Ovary (tissue), 9 donors: ENCODE data around the gene RAB27A. TPM values are rescaled to one million over a fixed set of nuclear protein-coding genes. Genes with fewer than 3 reads are reported as not detected.

Source experiments
- DNase-seq, 5 donors: peaks; one replicate each; pipeline ENCODE4 v3.0.0-alpha.2; 2019 to 2020
- H3K27ac ChIP-seq, 2 donors: fragments of 200-600 bp; one replicate each; pipeline versions ENCODE4 v1.5.1 to v1.8.0; 2019 to 2022
- H3K27me3 ChIP-seq: fragments of 200-600 bp; one replicate; pipeline ENCODE4 v1.8.0; 2022
- H3K36me3 ChIP-seq: fragments of 200-600 bp; sonication (generic); one replicate; pipeline ENCODE4 v1.5.1; 2019
- H3K4me1 ChIP-seq: one replicate; pipeline ENCODE4 v1.8.1; 2013; ENCODE audit warnings: mild to moderate bottlenecking, moderate library complexity; ENCODE audit not compliant: insufficient read depth
- H3K4me3 ChIP-seq: fragments of 200-600 bp; sonication (generic); one replicate; pipeline ENCODE4 v1.5.1; 2017
- H3K9me3 ChIP-seq, 2 donors: fragments of 200-600 bp in 1 of 2; sonication (generic) in 1 of 2; one replicate each; pipeline versions ENCODE4 v1.5.1 to v1.8.1; 2013 to 2019; ENCODE audit warnings: mild to moderate bottlenecking in 1 of 2, moderate library complexity in 1 of 2
- CTCF ChIP-seq, 3 donors: fragments of 450-650 bp in 2 of 3; fragments of 200-600 bp in 1 of 3; IDR thresholded peaks; one replicate each; pipeline versions ENCODE4 v1.5.1 to v1.8.0; 2016 to 2022; ENCODE audit warnings: antibody characterized with exemption in 3 of 3, mild to moderate bottlenecking in 1 of 3
- EP300 ChIP-seq: sonication (generic); formaldehyde crosslinking; IDR thresholded peaks from one replicate; pipeline ENCODE4 v1.6.1; 2017; ENCODE audit warnings: antibody characterized with exemption
- POLR2A ChIP-seq: fragments of 450-650 bp; IDR thresholded peaks from one replicate; pipeline ENCODE4 v1.6.1; 2017; ENCODE audit warnings: antibody characterized with exemption, mild to moderate bottlenecking, moderate library complexity
- WGBS, 3 donors: extraction: QIAGEN DNeasy Blood & Tissue Kit in 1 of 3; methylation state at CpG; one replicate each; pipeline versions ENCODE4 v1.1.5 to v1.1.7; 2013 to 2017; 5-methylcytosine and 5-hydroxymethylcytosine counted together
- intact Hi-C, 4 donors: fragments of 100-400 bp; cut with DNase I; formaldehyde crosslinking; loops; one replicate each; pipeline versions ENCODE4 v1.11.0 to v1.15.1; 2022 to 2023
- polyA plus RNA-seq, 2 donors: library from polyadenylated mRNA; stranded (reverse); fragments of 200-250 nt in 1 of 2; fragments of 350-450 nt in 1 of 2; fragmentation: Illumina TruSeq in 1 of 2; extraction: RNeasy Lipid Tissue Mini Kit (QIAGEN cat#74804) in 1 of 2; gene quantifications; one replicate each; pipeline ENCODE4 v1.2.3, GENCODE V29; 2013 to 2014
- total RNA-seq, 7 donors: library from RNA; depleted of rRNA in 2 of 7; stranded (reverse); fragments of >200 nt in 2 of 7; fragmentation: NEBNext Ultra II Directional in 3 of 7; extraction: Animal tissue kit (Norgen Biotek cat#: 25700) in 3 of 7; gene quantifications; one replicate each; pipeline versions ENCODE4 v1.1.0 to v1.2.4, GENCODE V29; 2016 to 2023
- donor health status: DM: no; HTN: no; CAD: no; lungs with moderate emphysema.
- donor health status: DM: no; HTN: no; CAD: no.
- donor health status: Bipolar disorder and iron deficiency.
- donor health status: DM: yes; HTN: yes; CAD: no.
- donor health status: DM: no; HTN: no; CAD: no.
- donor health status: DM: yes; HTN: yes; CAD: no.

RAB27A gene
- total and polyA plus RNA-seq, 9 donors = 5.8 to 38.0 (median 12.1) TPM

- no peak overlapping the region for H3K4me3 ChIP-seq
- intact Hi-C loops = loop anchor here in 1 of 4 donors (10.0 kb wide), 1 partner anchor 55 kb away; no protein-coding TSS in a partner anchor
- no peak for TF ChIP-seq EP300
- no peak for TF ChIP-seq CTCF (IDR thresholded peaks at IDR 0.05)
- TF ChIP-seq POLR2A = no peak
- no peaks in the 10 kb centered on the region for H3K36me3 ChIP-seq
- DNase-seq = no peak
- H3K4me1 ChIP-seq = no peaks in the 10 kb centered on the region
- no peaks in the 10 kb centered on the region for H3K9me3 ChIP-seq
- no peaks in the 10 kb centered on the region for H3K27me3 ChIP-seq
- WGBS, 3 donors = 62 to 73% (median 68%) methylated on average over 4 of the region's 4 CpGs
- no peak overlapping the region for H3K27ac ChIP-seq
Measured at GRCh38 chr15:55279746-55280351, 9.8 kb downstream of the RAB27A start.

- no peak for TF ChIP-seq POLR2A
- no peak for TF ChIP-seq EP300
- no peak for TF ChIP-seq CTCF (IDR thresholded peaks at IDR 0.05)
- intact Hi-C loops = no loop called here
- Histone ChIP-seq H3K36me3 (no peaks in the 10 kb centered on the region), H3K9me3 (no peaks in the 10 kb centered on the region), H3K4me3 (no peak overlapping the region), H3K4me1 (no peaks in the 10 kb centered on the region), H3K27ac (no peak overlapping the region), H3K27me3 (no peaks in the 10 kb centered on the region)
- WGBS, 3 donors = 88 to 95% (median 91%) methylated on average over 2 of the region's 2 CpGs
- DNase-seq = no peak
Measured at GRCh38 chr15:55279100-55279745, 10.4 kb downstream of the RAB27A start.

- Histone ChIP-seq H3K27me3 (no peaks in the 10 kb centered on the region), H3K4me3 (no peak overlapping the region), H3K9me3 (no peaks in the 10 kb centered on the region), H3K4me1 (no peaks in the 10 kb centered on the region), H3K27ac (no peak overlapping the region), H3K36me3 (no peaks in the 10 kb centered on the region)
- 76 to 88% (median 81%) methylated on average over 2 of the region's 2 CpGs for WGBS, 3 donors
- no peak for TF ChIP-seq EP300
- TF ChIP-seq POLR2A = no peak
- TF ChIP-seq CTCF (IDR thresholded peaks at IDR 0.05) = no peak
- intact Hi-C loops = no loop called here
- no peak for DNase-seq
Measured at GRCh38 chr15:55277715-55278114, 11.9 kb downstream of the RAB27A start.

- Histone ChIP-seq H3K4me3 (no peak overlapping the region), H3K9me3 (no peaks in the 10 kb centered on the region), H3K27ac (no peak overlapping the region), H3K4me1 (no peaks in the 10 kb centered on the region), H3K27me3 (no peaks in the 10 kb centered on the region), H3K36me3 (no peaks in the 10 kb centered on the region)
- 32 to 40% (median 39%) methylated on average over 7 of the region's 7 CpGs for WGBS, 3 donors
- intact Hi-C loops = no loop called here
- no peak for TF ChIP-seq POLR2A
- no peak for TF ChIP-seq EP300
- no peak for TF ChIP-seq CTCF (IDR thresholded peaks at IDR 0.05)
- no peak for DNase-seq
Measured at GRCh38 chr15:55277116-55277564, 12.5 kb downstream of the RAB27A start.
